Erythroblast (primary cell): Measurements from ENCODE around the gene MN1.

Source experiments
- GATA1 ChIP-seq: IDR thresholded peaks from 2 replicates; pipeline ENCODE4 v1.6.1; 2011; ENCODE audit warnings: low read depth, mild to moderate bottlenecking, control low read depth, low read length, moderate library complexity
- POLR2A ChIP-seq: IDR thresholded peaks from 2 replicates; pipeline ENCODE4 v1.6.1; 2011; ENCODE audit warnings: mild to moderate bottlenecking, low read length

DNA sequence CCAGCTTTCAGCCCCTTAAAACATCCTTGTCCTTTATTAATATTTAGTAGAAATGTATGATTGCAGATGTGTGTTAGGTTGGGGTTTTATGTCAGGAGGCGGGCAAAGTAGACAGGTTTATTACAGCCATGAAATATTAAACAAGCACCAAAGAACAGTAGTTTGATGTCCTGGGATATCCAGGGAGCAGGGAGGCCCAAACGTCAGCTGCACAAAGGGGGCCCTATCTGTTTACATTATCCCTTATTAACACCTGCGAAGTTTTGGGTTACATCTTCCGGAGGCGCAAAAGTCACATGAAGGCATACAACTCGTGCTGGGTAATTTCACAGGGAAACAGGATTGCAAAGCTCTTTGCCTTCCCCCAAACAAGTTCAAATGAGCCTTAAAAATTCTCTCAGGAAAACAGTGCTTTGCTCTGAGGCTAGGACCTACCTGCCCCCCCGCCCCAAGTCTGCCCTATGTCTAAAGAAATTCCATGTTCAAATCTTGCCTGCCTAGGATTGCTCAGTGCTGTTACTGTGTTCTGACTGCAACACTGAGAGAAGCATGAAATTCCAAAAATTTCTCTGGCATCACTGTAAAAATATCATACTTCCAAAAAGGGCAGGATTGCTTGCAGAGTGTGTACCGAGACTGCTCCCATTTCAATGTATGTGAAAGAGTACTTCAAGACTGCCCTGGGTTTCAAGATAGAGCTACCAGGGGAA, 8.9 kb downstream of the MN1 start:
- TF ChIP-seq POLR2A (no peak), GATA1 (no peak)
